HL-60 (cell line): ENCODE data around the gene SMG7.

ENCODE experiments used
- CTCF ChIP-seq: IDR thresholded peaks from one replicate; pipeline ENCODE4 v1.5.1; 2011; ENCODE audit warnings: low read length, control low read depth, inconsistent platforms; ENCODE audit not compliant: insufficient read depth
- GABPA ChIP-seq: IDR thresholded peaks from 2 replicates; pipeline ENCODE4 v1.6.1; 2012; ENCODE audit warnings: low read depth
- POLR2AphosphoS5 ChIP-seq: IDR thresholded peaks from 2 replicates; pipeline ENCODE4 v1.6.1; 2012; ENCODE audit warnings: low read depth

- TF ChIP-seq CTCF = no peak
- TF ChIP-seq POLR2AphosphoS5 = 0 out of 2 replicates have a peak, but pooled peaks have one; percentile 22
- TF ChIP-seq GABPA = no peak
Measured at GRCh38 chr1:183583466-183583865, 111.2 kb downstream of the SMG7 start.
